Effector CD4-positive, alpha-beta T cell (primary cell): ENCODE measurements around the gene CEBPG.

Experiments
- DNase-seq: peaks from one replicate; pipeline ENCODE4 v3.0.0-alpha.2; 2020

The CEBPG gene

DNA sequence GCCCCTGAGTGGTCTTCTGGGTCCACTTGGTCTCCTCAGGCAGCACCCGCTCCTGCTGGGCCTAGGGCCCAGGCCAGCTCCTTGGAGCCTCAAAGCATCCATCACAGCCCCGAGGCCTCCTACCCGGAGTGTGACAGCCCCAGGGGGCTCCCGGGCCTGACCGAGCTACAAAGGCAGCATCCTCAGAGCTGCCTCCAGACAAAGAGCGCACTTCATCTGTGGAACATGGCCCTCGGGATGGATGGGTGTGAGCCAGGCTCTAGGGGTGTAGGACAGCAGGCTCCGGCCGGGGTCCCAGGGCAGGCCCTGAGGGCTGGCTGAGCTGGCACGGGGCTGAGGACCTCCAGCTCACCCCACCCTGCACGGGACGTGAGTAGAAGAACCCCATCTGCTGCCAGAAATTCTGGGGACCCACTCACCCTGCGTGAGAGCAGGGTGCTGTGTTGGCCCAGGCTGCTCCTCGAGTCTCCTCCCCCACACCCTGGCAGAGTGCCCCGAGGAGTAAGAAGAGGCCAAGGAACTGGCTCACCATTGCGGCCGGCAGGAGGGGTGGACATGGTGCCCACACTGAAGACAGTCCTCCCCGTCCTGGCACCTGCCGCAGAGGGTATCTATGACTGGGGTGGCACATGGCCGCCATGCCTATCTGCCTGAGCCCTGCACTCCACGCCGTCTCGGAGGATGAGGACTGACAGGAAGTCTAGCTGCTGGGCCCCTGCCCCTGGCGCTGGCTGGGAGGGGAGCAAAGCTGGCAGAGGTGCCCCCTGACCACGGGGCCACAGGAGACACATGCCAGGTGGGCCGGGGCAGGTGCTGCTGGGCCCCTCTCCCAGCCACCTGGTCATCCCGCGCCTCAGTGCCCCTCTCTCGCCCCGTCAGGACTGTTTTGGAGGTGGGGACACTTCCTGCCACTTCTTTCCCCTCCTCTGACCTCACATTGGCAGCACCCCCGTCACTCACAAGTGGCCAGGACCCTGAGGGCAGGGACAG lies 22.3 kb downstream of the CEBPG start:
- DNase-seq, result no peak

- DNase-seq, result no peak
Measured at GRCh38 chr19:33396701-33397535, 23.4 kb downstream of the CEBPG start.

DNA sequence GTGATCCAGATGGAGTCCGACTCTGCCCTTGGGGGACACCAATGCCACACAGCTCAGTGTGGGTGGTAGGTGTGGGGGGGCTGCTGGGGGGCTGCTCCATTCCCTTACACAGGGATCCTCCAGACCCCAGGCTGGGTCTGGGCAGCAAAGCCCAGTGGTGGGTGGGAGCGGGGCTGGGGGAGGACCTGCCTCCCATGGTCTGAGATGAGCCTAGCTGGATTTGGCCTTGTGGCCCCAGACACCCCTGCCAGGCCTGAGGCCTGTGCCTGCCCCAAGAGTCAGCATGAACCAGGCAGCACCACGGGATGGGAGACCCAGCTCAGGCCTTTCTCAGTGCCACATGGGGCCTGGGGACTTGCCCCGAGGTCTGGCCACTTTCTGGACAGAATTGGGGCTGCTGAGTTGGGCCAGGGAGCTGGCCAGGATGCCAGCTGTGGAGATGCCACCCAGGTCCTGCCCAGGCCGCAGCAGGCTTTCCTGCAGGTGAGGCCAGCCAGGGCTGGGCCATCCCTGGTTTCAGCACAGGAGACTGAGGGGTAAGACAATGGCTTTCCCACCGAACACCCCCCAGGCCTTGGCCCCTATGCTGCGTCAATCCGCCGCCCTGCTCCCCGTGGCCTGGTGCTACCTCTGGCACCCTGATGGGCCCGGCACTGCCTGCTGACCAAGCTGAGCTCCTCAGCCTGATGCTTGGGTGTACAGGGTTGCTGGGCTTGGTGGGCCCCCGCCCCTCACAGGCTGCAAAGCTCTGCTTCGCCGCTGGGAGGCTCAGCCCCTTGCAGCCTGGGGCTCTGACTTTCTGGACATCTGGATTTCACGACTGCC lies 24.2 kb downstream of the CEBPG start:
- no peak for DNase-seq

DNA sequence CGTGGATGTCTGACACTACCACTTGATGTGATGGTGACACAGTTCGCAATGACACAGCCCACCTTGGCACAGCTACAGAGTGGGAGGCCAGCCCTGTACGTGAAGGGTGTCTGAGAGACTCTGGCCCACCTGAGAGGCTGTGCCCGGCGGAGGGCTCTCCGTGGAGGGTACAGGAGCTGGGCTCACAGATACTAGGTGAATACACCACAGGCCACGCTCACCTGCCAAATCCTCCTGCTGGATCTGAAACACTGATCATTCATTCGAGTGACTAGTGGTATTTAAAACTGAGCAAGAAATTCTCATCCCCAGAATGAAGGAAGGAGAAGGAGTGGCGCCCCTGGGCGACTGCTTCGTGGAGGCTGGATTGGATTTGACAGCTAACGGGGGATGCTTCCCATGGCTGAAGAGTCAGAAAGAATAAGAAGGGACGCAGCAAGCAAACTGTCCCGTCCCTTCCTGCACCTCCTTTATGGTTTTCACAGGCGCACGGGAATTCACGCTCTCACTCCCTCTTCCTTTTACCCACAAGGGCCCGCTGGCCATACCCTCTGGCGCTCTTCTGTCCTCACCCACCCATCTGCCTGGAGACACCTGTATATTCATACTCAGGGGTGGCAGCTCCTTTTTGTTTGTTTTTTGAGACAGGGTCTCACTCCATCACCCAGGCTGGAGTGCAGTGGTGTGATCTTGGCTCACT lies 25.0 kb downstream of the CEBPG start:
- no peak for DNase-seq

GRCh38 chr19:33399081-33399744 lies 25.7 kb downstream of the CEBPG start:
- no peak for DNase-seq

DNA sequence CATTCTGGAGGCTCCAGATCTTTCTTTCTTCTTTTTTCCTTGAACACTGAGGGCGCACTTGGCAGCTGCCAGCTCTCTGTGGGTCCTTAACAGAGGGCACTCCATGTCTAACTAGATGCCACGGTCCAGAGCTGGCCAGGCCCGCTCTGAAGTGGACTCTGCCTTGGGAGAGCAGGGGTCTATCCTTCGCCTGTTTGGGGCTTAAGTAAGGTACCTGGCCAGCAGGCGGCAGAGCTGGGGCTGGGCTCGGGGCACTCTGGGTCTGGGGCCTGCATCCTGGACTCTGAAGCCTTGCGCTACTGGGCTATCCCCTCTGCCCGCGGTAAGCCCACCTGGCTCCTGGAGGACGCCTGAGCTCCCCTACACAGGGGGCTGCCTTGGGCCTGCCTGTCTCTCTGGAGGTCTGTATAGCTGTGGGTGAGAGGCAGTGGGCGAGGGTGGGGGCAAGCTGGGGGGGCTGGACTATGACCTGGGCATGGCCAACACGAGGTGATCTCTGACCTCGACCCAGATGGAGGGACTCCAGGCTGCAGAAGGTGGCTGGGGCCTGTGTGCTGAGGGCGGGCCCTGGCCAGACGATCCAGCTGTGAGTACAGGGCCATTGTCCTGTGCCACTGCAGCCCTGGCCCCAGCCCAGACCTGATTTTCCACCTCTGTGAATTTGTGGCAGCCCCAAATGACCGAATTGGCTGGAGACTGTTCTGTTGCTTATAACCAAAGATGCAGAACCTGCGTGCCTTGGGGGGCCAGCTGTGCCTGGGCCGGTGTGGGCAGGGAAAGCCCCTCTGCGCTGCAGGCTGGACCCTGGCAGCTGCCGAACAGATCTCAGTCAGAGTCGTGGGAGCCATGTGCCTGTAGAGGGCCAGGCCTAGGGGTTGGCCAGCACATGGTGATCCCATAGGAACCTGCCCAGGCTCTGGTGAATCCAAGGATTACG lies 26.5 kb downstream of the CEBPG start:
- DNase-seq, result no peak

GRCh38 chr19:33400856-33401682 lies 27.6 kb downstream of the CEBPG start:
- no peak for DNase-seq

- DNase-seq, result no peak
Measured at GRCh38 chr19:33401683-33402420, 28.3 kb downstream of the CEBPG start.

DNA sequence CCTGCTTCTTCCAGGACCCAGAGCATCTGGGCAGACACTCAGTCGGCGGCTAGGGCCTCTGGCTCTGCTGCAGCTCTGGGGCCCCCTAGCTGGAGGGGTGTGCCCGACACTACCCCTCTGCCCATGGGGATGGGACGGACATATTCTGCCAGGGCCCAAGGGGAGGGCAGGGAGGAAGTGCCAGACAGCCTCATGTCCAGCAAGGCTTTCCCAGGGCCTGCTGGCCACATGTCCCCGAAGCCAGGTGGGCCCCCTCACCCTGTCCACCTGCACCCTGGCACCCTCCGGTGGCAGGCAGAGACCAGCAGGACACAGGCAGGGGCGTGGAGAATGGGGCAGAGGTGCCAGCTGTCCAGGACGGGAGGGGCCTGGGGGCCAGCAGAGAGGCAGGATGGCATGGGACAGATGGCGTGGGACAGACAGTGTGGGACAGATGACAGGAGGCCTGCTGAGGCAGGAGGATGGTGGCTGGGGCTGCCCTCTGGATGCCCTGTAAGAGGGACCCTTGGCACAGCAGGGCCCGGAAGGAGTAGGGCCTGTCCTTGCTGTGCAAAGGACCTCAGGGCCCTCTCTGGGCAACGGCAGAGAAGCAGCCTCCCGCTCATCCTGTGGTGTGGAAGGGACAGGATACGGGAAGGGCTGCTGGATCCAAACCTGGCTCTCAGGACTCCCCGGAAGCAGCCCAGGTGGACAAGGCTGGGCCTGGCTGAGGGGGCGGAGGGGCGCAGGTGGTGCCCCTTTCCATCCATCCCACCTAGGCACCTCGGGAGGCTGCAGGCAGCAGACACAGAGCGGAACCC lies 29.1 kb downstream of the CEBPG start:
- DNase-seq, result no peak

- DNase-seq, result no peak
Measured at GRCh38 chr19:33403221-33403972, 29.9 kb downstream of the CEBPG start.

DNA sequence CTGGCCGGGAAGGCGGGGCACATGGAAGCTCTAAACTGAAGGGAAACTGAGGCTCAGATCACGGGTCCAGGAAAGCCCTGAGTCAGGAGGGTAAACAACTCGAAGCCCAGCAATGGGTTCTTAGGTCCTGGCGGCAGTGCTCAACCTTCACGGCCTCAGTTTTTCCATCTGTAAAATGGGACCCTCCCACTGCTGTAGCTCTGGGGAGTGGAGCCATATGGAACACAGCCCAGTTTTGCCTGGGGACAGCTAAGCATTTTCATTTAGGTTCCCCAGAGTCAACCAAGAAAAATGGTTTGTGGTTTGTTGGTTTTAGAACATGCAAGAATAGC lies 30.4 kb downstream of the CEBPG start:
- DNase-seq, result no peak

DNA sequence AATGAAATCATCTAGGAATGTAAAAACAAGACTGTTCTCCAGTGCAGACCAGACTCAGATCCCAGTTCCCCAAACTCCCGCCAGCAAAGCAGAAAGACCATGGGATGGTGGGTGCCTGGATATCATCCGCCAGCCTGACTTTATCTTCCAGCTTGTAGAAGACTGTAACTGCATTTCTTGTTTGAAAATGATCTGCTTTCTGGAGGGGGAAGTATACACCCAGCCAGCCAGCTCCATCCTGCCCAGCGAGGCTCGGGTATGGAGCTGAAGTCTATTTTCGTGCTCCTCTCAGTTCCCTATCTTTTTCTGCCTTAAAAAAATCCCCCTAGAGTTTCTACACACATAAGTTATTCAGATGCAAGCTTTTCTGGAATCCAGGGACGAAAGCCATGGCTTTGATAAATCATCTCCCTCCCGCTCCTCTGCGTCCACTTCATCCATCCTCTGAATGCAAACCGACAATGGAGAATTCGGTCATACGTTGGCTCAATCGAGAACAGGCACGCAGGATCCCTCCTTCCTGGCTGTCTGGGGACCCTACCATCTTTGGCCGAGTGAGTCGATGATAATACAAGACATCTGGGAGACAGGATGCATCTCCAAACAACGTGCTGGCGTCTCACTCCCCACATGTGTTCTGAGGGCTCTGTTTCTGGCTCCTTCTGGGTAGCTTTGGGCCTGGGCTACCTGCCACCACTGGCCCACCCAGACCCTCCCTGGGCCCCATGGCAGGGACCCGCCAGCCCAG lies 31.2 kb downstream of the CEBPG start:
- DNase-seq, result no peak

DNA sequence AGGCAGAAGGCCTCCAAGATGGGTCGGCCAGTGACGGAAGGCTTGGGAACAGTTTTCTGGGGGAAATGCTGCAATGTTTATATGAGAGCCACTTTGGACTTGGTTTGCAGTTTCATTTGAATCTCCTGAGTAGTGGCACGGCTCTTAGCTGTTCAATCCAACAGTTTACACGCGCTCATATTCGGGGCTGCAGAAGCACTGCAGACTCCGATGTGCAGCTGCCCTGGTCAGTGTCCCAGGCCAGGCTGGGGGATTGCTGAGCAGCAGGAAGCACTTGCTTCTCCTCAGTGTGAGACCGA lies 31.7 kb downstream of the CEBPG start:
- DNase-seq, result no peak

DNA sequence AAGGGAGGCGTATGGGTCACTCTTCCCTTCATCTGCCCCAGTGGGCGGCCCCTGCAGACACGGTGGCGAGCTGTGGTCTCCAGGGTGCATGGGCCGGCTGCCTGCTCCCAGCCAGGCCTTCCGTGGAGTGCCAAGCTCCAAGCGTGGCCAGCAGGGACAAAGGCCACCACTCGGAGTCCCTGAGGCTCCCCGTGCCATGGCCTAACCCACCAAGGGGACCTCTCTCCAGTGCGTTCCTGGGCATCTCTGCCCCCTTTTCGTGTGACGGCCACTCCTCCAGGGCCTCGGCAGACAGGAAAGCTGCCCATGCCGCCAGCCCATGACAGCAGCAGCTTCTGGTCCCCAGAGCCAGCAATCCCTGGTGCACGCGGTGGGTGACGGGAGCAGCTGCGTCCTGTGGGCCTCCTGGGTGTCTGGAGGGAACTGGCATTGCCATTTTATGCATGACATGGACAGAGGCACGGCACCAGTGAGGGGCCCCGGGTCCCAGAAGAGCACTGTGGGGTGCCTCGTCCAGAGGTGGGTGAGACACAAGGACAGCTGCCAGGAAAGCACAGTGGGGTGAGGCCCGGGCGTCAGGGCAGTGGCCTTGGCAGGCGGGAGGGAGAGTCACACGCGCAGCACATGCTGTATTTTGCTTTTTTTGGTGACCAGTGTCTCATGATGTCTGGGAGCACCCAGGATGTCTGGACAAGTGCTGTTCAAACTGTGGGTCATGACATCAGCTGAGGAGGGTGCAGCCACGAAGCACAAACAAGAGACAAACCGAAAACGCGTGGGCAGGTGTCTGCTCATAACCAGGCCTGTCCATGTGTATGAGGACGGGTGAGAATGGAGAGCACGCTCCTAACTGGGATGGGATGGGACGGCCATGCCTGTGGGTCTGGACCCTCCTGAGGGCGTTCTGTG lies 32.3 kb downstream of the CEBPG start:
- no peak for DNase-seq

- DNase-seq, result peak; percentile 69
Measured at GRCh38 chr19:33406521-33407139, 33.1 kb downstream of the CEBPG start.
